Lower leg skin (tissue), 3 donors: ENCODE data around the gene ZNF608.

Experiments used
- CTCF ChIP-seq, 3 donors: fragments of 450-650 bp; IDR thresholded peaks; one replicate each; pipeline ENCODE4 v1.5.1; 2016; ENCODE audit warnings: antibody characterized with exemption in 3 of 3, mild to moderate bottlenecking in 3 of 3, moderate library complexity in 2 of 3
- POLR2A ChIP-seq, 2 donors: fragments of 450-650 bp; IDR thresholded peaks; one replicate each; pipeline ENCODE4 v1.6.1; 2016 to 2017; ENCODE audit warnings: antibody characterized with exemption in 2 of 2, mild to moderate bottlenecking in 1 of 2, moderate library complexity in 1 of 2

- TF ChIP-seq POLR2A (IDR thresholded peaks at IDR 0.05) (no peak), CTCF (IDR thresholded peaks at IDR 0.05) (no peak)
Observed at GRCh38 chr5:124755565-124755964, 9.1 kb upstream of the ZNF608 start.
